ENCODE data around the gene PGK2. TPM values are rescaled to one million over a fixed set of nuclear protein-coding genes. Genes with fewer than 3 reads are reported as not detected.

The PGK2 gene
- total RNA-seq, 1 experiment from 2014 or later: not detected

DNA sequence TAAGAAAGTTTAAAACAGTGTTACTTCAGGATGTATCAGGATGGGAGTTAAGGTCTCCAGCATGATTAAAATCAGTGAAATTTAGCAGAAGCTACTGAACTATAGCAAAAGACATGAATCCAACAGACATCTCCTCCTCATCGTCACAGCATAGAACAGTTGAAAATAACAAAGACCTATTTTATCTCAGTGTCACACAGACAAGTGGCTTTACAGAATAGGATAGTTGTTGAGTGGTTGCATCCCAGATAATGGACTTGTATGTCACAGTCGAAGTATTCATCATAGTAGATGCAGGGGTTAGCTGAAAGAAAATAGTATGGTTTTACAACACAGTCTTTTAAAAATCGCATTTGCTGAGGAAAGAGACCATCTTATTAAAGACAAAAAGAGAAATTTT, 48.1 kb upstream of the PGK2 start:
- no peak overlapping the region for H3T11ph ChIP-seq (ENCODE audit: low read length)
- H2BK15ac ChIP-seq (ENCODE audit: low read depth, low read length): no peak overlapping the region
- no peak overlapping the region for H3K4ac ChIP-seq (ENCODE audit: low read depth, low read length)
- H3K9me3 Mint-ChIP-seq: no peaks in the 10 kb centered on the region; a peak in 1 of 5 replicates
- no peak overlapping the region for H4K5ac ChIP-seq (ENCODE audit: insufficient read length, low read depth, low read length)
- H3K56ac ChIP-seq (ENCODE audit: insufficient read length, low read depth, low read length): no peak overlapping the region
- H3K27me3 ChIP-seq (ENCODE audit: insufficient read depth, low read length): no peaks in the 10 kb centered on the region
- H3K27me3 Mint-ChIP-seq (ENCODE audit: low read depth): no peaks in the 10 kb centered on the region
- no peaks in the 10 kb centered on the region for H3K23me2 ChIP-seq (ENCODE audit: insufficient read length, low read depth, low read length, poor library complexity, severe bottlenecking)
- no peak overlapping the region for H2BK20ac ChIP-seq (ENCODE audit: low read depth, low read length, poor library complexity, severe bottlenecking)
- no peaks in the 10 kb centered on the region for H3K79me1 ChIP-seq (ENCODE audit: insufficient read depth, low read depth, low read length, poor library complexity, severe bottlenecking)
- H3K79me2 ChIP-seq (ENCODE audit: insufficient read depth, low read length): no peaks in the 10 kb centered on the region
- H3K9ac ChIP-seq (ENCODE audit: extremely low read depth, insufficient read length, low read length): no peak overlapping the region
- no peak overlapping the region for H4K91ac ChIP-seq (ENCODE audit: insufficient read length, low read depth, low read length)
- H3K4me2 ChIP-seq (ENCODE audit: insufficient read depth, insufficient read length, low read length): no peak overlapping the region
- no peak overlapping the region for H3K18ac ChIP-seq (ENCODE audit: insufficient read length, low read depth, low read length)
- no peaks in the 10 kb centered on the region; a peak in 1 of 7 replicates for H3K36me3 Mint-ChIP-seq (ENCODE audit: insufficient read depth in 1 of 3, low read depth in 3 of 3)
- no peak overlapping the region for H3K4me3 Mint-ChIP-seq
- no peak overlapping the region for H4K8ac ChIP-seq (replicated peaks; ENCODE audit: insufficient read length, low read depth, low read length)
- no peak for DNase-seq
- no peak overlapping the region for H2BK120ac ChIP-seq (ENCODE audit: low read depth, low read length, poor library complexity, severe bottlenecking)
- H2BK5ac ChIP-seq (ENCODE audit: insufficient read length, low read length): no peak overlapping the region
- H3K9me3 ChIP-seq (ENCODE audit: control insufficient read depth, low read depth, low read length): no peaks in the 10 kb centered on the region
- H4K20me1 ChIP-seq (ENCODE audit: control insufficient read depth, insufficient read depth, insufficient read length): no peaks in the 10 kb centered on the region
- H2AK5ac ChIP-seq (ENCODE audit: insufficient read length, low read length): no peak overlapping the region
- no peak overlapping the region for H2AFZ ChIP-seq (ENCODE audit: low read length)
- no peak overlapping the region for H3K14ac ChIP-seq (ENCODE audit: insufficient read depth, low read length)
- H3K4me1 ChIP-seq (ENCODE audit: insufficient read depth, low read length): no peaks in the 10 kb centered on the region; the same call in 1 of the 2 replicates
- TF ChIP-seq, protein P1, sequence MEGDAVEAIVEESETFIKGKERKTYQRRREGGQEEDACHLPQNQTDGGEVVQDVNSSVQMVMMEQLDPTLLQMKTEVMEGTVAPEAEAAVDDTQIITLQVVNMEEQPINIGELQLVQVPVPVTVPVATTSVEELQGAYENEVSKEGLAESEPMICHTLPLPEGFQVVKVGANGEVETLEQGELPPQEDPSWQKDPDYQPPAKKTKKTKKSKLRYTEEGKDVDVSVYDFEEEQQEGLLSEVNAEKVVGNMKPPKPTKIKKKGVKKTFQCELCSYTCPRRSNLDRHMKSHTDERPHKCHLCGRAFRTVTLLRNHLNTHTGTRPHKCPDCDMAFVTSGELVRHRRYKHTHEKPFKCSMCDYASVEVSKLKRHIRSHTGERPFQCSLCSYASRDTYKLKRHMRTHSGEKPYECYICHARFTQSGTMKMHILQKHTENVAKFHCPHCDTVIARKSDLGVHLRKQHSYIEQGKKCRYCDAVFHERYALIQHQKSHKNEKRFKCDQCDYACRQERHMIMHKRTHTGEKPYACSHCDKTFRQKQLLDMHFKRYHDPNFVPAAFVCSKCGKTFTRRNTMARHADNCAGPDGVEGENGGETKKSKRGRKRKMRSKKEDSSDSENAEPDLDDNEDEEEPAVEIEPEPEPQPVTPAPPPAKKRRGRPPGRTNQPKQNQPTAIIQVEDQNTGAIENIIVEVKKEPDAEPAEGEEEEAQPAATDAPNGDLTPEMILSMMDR (conservative IDR thresholded peaks at IDR 0.05): no peak
- H3K27ac ChIP-seq (ENCODE audit: insufficient read length, low read depth, low read length): no peak overlapping the region
- H3K23ac ChIP-seq (ENCODE audit: insufficient read length, low read depth, low read length): no peak overlapping the region
- no CpG with 5 or more reads among the region's 3 CpGs for WGBS (ENCODE audit: extremely low coverage, insufficient read length, low lambda C conversion rate)
- H2BK12ac ChIP-seq (ENCODE audit: insufficient read length, low read depth, low read length): no peak overlapping the region
- H3K27ac Mint-ChIP-seq: no peak overlapping the region
- peaks cover 28 to 29% of the 10 kb centered on the region in 2 experiments for H3K4me1 Mint-ChIP-seq
